Measurements from ENCODE around the gene AGTPBP1.

AGTPBP1 gene

DNA sequence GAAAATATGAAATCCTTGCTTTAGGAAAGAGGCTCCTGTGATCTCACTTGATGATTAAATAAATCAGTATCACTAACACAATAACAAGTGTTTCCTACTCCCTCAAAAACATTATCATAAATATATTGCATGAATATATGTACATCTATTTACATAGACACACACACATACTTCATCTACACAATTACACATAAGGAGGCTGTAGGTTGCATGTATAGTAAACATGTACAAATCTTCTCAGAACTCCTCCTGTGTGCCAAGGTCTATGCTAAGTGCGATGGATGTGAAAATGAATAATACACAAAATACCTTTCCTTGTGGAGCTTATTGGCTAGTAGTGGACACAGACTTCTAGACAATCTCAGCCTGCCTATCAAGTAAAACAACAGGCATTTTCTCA, 239.9 kb downstream of the AGTPBP1 start:
- no peak for DNase-seq (ENCODE audit: low spot score)

- DNase-seq (ENCODE audit: low spot score) = no peak
These were observed 240.3 kb downstream of the AGTPBP1 start for GRCh38 chr9:85501456-85501855.

All from hematopoietic multipotent progenitor cell treated with erythropoietin and hydrocortisone succinate and interleukin-3 and kit ligand, for 17 days (in vitro differentiated cells).